AG09309 (cell line): ENCODE measurements around the gene RBBP8NL.
A peak's percentile ranks its signal among the peaks of the same experiment; 100 is the strongest.

ENCODE experiments used
- DNase-seq: peaks from one replicate; pipeline ENCODE4 v3.0.0-alpha.2; 2010; ENCODE audit warnings: low read depth
- H3K4me3 ChIP-seq: 2 replicates; pipeline ENCODE4 v1.5.1; 2011; ENCODE audit warnings: mild to moderate bottlenecking, low read depth, low read length, moderate library complexity; ENCODE audit not compliant: control insufficient read depth
- CTCF ChIP-seq: IDR thresholded peaks from 2 replicates; pipeline ENCODE4 v1.5.1; 2011; ENCODE audit warnings: mild to moderate bottlenecking, low read depth, low read length, inconsistent platforms; ENCODE audit not compliant: insufficient read depth, control insufficient read depth; ENCODE audit errors: missing control alignments

The RBBP8NL gene

GRCh38 chr20:62372042-62372993 lies 55.0 kb downstream of the RBBP8NL start:
- TF ChIP-seq CTCF, result no peak
- no peak overlapping the region for H3K4me3 ChIP-seq
- no peak for DNase-seq

- H3K4me3 ChIP-seq, result no peak overlapping the region
- TF ChIP-seq CTCF, result no peak
- no peak for DNase-seq
Measured at GRCh38 chr20:62371588-62372041, 55.7 kb downstream of the RBBP8NL start.

- DNase-seq, result no peak
- no peak overlapping the region for H3K4me3 ChIP-seq
- TF ChIP-seq CTCF, result no peak
Measured at GRCh38 chr20:62370807-62371587, 56.3 kb downstream of the RBBP8NL start.

- TF ChIP-seq CTCF, result no peak
- no peak overlapping the region for H3K4me3 ChIP-seq
- DNase-seq, result peak; percentile 52
Measured at GRCh38 chr20:62370115-62370806, 57.1 kb downstream of the RBBP8NL start.

GRCh38 chr20:62369815-62370114 lies 57.6 kb downstream of the RBBP8NL start:
- no peak overlapping the region for H3K4me3 ChIP-seq
- no peak for DNase-seq
- no peak for TF ChIP-seq CTCF
